Stimulated activated CD8-positive, alpha-beta memory T cell treated with anti-CD3 and anti-CD28 coated beads, Interleukin-15, amount 100 ng/mL, for 4 hours (primary cell): ENCODE results near the gene FAM83E.

Source experiments
- DNase-seq, 2 donors: peaks; one replicate each; pipeline ENCODE4 v3.0.0-alpha.2; 2020; ENCODE audit warnings: low read depth in 2 of 2

FAM83E gene

DNA sequence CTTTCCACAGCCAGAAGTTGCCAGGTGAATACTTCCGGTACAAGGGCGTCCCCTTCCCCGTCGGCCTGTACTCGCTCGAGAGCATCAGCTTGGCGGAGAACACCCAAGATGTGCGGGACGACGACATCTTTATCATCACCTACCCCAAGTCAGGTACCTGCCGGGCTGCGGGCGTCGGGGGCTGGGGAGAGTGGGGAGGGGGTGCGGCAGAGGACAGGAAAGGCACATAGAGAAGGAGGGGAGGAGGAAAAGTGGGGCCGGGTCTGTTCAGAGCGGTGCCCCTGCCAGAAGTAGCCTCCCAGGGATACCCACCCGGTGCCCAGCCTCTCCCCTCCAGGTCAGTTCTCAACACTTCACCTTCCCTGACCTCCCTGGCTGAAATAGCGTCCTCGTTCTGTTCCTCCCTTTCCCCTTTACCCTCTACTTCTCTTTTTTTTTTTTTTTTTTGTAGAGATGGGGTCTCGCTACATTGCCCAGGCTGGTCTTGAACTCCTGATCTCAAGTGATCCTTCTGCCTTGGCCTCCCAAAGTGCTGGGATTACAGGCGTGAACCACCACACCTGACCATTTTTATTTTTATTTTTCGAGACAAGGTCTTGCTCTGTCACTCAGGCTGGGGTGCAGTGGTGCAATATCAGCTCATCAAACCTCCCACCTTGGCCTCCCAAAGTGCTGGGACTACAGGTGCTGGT lies 38.8 kb downstream of the FAM83E start:
- DNase-seq: no peak

DNA sequence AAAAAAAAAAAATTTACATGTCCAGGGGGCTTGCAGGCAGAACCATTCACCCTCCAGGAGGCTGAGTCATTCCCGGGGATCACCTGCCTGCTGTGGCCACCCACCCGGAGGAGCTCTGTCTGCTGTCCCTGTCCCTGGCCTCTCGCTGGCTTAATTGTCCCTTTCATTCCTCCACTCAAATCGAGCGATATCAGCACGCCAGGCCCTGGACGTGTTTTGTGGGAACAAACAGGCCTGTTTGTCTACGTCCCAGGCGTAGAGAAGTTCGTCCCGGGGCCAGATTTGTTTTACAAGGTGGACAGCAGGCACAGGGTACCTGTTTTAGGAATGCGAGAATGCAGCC lies 41.7 kb downstream of the FAM83E start:
- DNase-seq: no peak

DNA sequence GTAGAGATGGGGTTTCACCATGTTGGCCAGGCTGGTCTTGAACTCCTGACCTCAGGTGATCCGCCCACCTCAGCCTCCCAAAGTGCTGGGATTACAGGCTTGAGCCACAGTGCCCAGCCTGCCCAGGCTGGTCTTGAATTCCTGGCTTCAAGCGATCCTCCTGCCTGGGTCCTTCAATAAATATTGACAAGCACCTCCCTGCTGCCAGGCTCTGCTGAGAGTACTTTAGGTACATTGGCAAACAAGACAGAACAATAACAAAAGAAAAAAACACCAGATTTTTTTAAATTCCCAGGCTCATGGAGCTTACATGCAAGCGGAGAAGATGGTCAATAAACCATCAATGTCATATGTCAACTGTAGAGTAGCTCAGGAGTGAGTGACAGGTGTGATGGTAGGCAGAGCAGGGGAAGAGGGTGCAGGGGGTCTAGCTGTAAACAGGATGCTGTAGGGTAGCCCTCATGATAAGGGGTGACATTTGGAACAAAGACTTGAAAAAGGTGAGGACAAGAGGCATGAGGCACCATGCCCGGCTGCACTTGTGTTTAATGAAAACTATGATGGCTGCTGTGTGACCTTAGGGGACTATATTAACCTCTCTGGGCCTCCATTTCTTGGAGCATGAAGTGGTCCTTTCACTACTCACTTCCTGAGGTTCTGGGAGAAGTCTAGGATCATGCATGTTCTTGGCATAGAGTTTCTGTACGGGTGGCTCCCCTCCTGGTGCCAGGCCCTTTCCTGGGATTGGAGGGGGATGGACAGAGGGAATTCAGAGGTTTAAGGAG lies 43.3 kb downstream of the FAM83E start:
- DNase-seq: no peak

DNA sequence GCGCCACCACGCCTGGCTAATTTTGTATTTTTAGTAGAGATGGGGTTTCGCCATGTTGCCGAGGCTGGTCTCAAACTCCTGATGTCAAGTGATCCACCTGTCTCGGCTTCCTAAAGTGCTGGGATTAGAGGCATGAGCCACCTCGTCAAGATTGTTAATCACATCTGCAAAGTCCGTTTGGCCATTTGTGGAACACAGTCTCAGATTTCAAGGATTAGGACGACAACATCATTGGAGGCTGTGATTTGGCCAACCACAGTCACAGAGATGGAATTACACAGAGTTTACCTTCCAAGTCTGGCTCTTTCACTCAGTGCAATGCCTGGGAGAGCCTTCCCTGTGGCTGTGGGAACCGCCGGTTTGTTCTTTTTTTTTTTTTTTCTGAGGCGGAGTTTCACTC lies 45.1 kb downstream of the FAM83E start:
- DNase-seq: no peak

DNA sequence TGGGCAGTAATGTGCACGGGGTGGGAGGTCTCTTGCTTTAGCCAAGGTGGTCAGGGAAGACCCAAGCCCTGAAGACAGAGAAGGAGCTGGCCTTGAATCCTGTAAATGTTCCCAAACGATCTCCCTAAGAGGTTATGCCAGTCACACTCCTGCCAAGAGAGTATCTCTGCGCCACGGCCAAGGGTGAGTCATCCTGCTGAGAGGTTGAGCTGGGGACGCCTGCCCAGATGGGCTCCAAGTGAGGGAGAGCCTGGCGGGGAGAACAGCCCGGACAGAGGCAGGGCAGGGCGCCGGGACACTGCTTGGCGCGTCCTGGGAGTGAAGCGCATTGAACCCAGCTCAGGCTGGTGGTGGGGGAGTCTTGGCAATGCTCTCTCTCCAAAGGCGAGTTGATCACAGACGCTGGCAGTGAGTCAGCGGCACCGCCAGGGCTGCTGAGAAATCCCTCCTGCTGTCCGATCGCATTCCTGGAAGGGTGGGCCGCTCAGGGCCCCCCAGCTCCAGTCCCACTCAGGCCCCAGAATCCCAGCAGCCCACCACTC lies 46.5 kb downstream of the FAM83E start:
- DNase-seq: no peak

DNA sequence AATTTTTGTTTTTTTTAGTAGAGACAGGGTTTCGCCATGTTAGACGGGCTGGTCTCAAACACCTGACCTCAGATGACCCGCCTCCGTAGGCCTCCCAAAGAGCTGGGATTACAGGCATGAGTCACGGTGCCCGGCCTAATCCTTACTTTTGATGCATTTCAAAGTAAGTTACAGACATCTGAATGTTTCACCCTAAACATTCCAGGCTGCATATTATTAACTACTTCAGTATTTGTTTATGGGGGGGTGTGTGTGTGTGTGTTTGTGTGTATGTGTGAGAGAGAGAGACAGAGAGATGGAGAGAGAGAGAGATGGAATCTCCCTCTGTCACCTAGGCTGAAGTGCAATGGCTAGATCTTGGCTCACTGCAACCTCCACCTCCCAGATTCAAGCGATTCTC lies 49.8 kb downstream of the FAM83E start:
- DNase-seq: no peak
